RWPE2 (cell line): Measurements from ENCODE around the gene RABEP1.

Experiments used
- ATAC-seq: fragments of 200-7000 bp; cut with Tn5 transposase; 3 replicates; pipeline ENCODE4 v1.9.1; 2021; ENCODE audit warnings: low read depth
- DNase-seq: peaks from one replicate; pipeline ENCODE4 v3.0.0-alpha.2; 2020; ENCODE audit warnings: low spot score
- H3K27ac ChIP-seq: fragments of 450-650 bp; 2 replicates; pipeline ENCODE4 v1.5.1; 2017; ENCODE audit warnings: mild to moderate bottlenecking; ENCODE audit not compliant: poor library complexity, severe bottlenecking
- H3K27me3 ChIP-seq: fragments of 250-450 bp; sonication (Bioruptor Pico); 2 replicates; pipeline ENCODE4 v1.5.1; 2021; ENCODE audit warnings: mild to moderate bottlenecking, moderate library complexity; ENCODE audit not compliant: insufficient read depth, poor library complexity, severe bottlenecking
- H3K36me3 ChIP-seq: fragments of 250-450 bp; sonication (Bioruptor Pico); 2 replicates; pipeline ENCODE4 v1.5.1; 2020; ENCODE audit warnings: low read depth, mild to moderate bottlenecking, moderate library complexity
- H3K4me1 ChIP-seq: fragments of 250-450 bp; sonication (Bioruptor Pico); 2 replicates; pipeline ENCODE4 v1.5.1; 2021; ENCODE audit warnings: mild to moderate bottlenecking, moderate library complexity; ENCODE audit not compliant: insufficient read depth, poor library complexity, severe bottlenecking
- H3K4me3 ChIP-seq: fragments of 250-450 bp; sonication (Bioruptor Pico); 2 replicates; pipeline ENCODE4 v1.5.1; 2021; ENCODE audit warnings: mild to moderate bottlenecking, moderate library complexity; ENCODE audit not compliant: severe bottlenecking
- H3K9me3 ChIP-seq: fragments of 250-450 bp; sonication (Bioruptor Pico); 2 replicates; pipeline ENCODE4 v1.5.1; 2021; ENCODE audit warnings: mild to moderate bottlenecking, moderate library complexity; ENCODE audit not compliant: severe bottlenecking
- CTCF ChIP-seq: fragments of 450-650 bp; IDR thresholded peaks from one replicate; pipeline ENCODE4 v1.5.1; 2017; ENCODE audit warnings: mild to moderate bottlenecking, moderate library complexity; ENCODE audit not compliant: poor library complexity, severe bottlenecking

RABEP1 gene

GRCh38 chr17:5408186-5408585 is 126.1 kb downstream of the RABEP1 start:
- no peak for DNase-seq
- no peak for TF ChIP-seq CTCF
- no peak for ATAC-seq
- Histone ChIP-seq H3K36me3 (peaks cover 100% of the 10 kb centered on the region), H3K4me3 (no peak overlapping the region), H3K27me3 (no peaks in the 10 kb centered on the region), H3K4me1 (peaks cover 3% of the 10 kb centered on the region), H3K27ac (no peak overlapping the region), H3K9me3 (no peaks in the 10 kb centered on the region)

DNA sequence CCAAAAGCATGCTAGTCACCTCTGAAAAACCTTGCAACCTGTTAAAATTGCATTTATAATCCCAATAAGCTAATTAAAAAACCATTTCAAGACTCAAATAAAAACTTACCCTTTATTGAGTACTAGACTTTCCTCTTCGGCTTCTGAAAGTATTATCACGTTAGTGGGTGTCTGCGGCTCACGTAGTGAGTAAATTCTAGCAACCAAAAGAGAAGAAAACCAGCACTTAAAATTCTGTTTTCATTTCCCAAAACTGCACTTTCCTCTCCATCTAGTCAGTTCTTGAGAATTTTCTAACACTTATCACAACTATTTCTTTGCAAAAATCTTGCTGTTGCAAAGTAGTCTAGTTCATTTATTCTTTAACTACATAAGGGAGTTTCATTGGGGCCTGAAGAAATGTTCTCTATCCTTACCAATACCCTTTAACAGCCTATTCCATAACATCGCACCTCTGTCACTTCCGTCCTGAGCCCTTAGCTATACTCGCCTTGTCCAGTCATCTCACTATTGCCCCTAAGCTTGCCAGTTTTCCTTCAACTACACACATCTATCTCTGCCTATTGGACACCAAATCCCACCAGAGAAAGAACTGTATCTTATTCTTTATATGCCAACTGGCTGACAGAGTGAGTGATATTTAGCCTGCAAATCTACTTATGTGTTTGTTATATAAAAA is 128.6 kb downstream of the RABEP1 start:
- H3K36me3 ChIP-seq = peaks cover 96% of the 10 kb centered on the region
- H3K9me3 ChIP-seq = no peaks in the 10 kb centered on the region
- ATAC-seq (no peak), DNase-seq (no peak)
- no peaks in the 10 kb centered on the region for H3K27me3 ChIP-seq
- H3K4me1 ChIP-seq = peaks cover 14% of the 10 kb centered on the region
- no peak overlapping the region for H3K4me3 ChIP-seq
- no peak for TF ChIP-seq CTCF
- H3K27ac ChIP-seq = no peak overlapping the region

- ATAC-seq (peak; percentile 94), DNase-seq (no peak)
- H3K27ac ChIP-seq = peak overlapping the region; percentile 19
- no peaks in the 10 kb centered on the region for H3K27me3 ChIP-seq
- H3K4me3 ChIP-seq = no peak overlapping the region
- no peaks in the 10 kb centered on the region for H3K9me3 ChIP-seq
- TF ChIP-seq CTCF = no peak
- H3K4me1 ChIP-seq = peaks cover 14% of the 10 kb centered on the region
- peaks cover 85% of the 10 kb centered on the region for H3K36me3 ChIP-seq
Measured at GRCh38 chr17:5413682-5414081, 131.6 kb downstream of the RABEP1 start.

DNA sequence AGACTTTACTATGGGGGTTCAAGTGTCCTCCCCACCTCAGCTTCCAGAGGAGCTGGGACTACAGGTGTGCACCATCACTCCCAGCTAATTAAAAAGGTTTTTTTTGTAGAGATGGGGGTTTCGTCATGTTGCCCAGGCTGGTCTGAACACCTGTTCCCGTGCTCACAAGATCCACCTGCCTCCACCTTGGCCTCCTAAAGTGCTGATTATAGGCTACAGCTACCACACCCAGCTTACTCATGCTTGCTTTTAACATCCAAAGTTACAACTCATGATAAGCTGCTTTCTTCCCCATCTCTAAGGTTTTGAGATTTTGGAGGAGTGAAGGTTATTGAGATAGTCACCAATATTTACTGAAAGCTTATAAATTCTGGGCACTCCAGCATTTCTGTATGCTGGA is 134.8 kb downstream of the RABEP1 start:
- Histone ChIP-seq H3K4me1 (peaks cover 14% of the 10 kb centered on the region), H3K27ac (no peak overlapping the region), H3K4me3 (no peak overlapping the region), H3K27me3 (no peaks in the 10 kb centered on the region), H3K36me3 (peaks cover 61% of the 10 kb centered on the region), H3K9me3 (no peaks in the 10 kb centered on the region)
- ATAC-seq (no peak), DNase-seq (no peak)
- no peak for TF ChIP-seq CTCF

DNA sequence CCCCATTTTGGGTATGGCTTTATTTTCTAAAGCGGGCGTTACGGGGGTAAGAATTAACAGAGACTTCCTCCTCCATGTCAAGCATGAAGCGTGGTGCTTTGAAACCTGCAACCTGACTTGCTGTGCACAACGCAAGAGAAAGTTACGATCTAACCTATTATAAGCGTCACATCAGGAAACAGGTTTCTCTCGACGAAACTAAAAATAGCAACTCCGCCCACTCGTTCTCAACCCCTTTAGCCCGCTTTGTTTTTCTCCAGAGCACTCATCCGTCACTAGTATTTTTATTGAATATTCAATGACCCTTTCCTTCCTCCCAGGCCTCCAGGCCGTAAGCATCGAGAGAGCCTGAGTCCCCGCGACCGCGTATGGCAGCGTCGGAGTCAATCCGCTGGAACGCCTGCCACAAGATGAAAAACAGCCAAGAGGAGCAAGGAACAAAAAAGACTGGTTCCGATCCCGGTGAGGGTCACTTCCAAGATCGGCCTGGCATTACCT is 136.8 kb downstream of the RABEP1 start:
- H3K9me3 ChIP-seq = no peaks in the 10 kb centered on the region
- peak overlapping the region; percentile 61 for H3K27ac ChIP-seq
- TF ChIP-seq CTCF = no peak
- no peak for DNase-seq
- H3K27me3 ChIP-seq = no peaks in the 10 kb centered on the region
- peak overlapping the region; percentile 77 for H3K4me3 ChIP-seq
- H3K4me1 ChIP-seq = peaks cover 9% of the 10 kb centered on the region
- peaks cover 62% of the 10 kb centered on the region for H3K36me3 ChIP-seq
- no peak for ATAC-seq
